ENCODE results near the gene MAP6.

DNA sequence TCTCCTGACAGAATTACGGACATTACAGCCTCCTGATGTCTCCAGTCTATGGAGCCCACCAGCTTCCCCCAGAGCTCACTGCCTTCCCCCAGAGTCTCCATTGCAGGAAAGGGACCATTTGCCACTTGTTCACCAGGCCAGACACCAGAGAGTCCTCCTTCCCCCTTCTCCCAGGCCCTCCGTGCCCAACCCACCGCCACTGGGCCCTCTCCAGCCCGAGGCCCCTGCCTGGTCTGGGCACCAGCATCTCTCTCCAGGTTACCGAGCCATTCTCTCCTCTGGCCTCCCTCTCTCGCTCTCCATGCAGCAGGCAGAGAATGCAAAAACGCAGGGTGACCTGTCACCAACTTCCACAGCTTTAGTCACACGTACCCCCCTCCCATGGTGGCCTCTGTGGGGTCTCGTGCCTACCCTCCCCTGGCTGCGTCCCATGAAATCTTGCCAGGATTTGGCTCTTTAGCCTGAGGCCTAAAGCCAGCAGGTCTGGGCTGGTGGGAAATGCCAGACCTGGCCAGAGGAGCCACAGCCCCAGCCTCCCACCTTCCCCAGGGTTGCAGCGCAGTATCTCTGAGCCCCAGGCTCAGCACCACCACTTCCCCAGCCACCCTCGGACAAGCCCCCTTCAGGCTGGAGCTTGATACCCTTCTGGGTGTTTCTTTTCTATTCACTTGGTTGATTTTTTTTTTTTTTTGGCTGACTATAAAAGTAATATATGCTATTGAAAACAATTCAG lies 113.6 kb downstream of the MAP6 start:
- TF ChIP-seq GATAD2B (IDR thresholded peaks at IDR 0.05; ENCODE audit: borderline replicate concordance) (no peak), CBFB (CRISPR knock-in tag; IDR thresholded peaks at IDR 0.05) (no peak), ZFX (CRISPR knock-in tag; IDR thresholded peaks at IDR 0.05) (no peak), HDAC6 (IDR thresholded peaks at IDR 0.05; ENCODE audit: low read depth, low read length) (no peak), ESRRA (IDR thresholded peaks at IDR 0.05; ENCODE audit: borderline replicate concordance, low read depth) (no peak), CTCF (IDR thresholded peaks at IDR 0.05 in 2 of 3, conservative IDR thresholded peaks at IDR 0.05 in 1 of 3; ENCODE audit: insufficient read depth in 2 of 3, low read depth in 1 of 3, low read length in 3 of 3) (no peak), EZH2 (IDR thresholded peaks at IDR 0.05; ENCODE audit: borderline replicate concordance, low read depth, low read length) (no peak), GTF2A2 (tag; IDR thresholded peaks at IDR 0.05) (no peak), EWSR1 (IDR thresholded peaks at IDR 0.05; ENCODE audit: borderline replicate concordance, low read depth, partially characterized antibody) (no peak), BRCA1 (IDR thresholded peaks at IDR 0.05) (no peak), BRCA1 (CRISPR knock-in tag; IDR thresholded peaks at IDR 0.05) (no peak)
- TF ChIP-seq, protein P1, sequence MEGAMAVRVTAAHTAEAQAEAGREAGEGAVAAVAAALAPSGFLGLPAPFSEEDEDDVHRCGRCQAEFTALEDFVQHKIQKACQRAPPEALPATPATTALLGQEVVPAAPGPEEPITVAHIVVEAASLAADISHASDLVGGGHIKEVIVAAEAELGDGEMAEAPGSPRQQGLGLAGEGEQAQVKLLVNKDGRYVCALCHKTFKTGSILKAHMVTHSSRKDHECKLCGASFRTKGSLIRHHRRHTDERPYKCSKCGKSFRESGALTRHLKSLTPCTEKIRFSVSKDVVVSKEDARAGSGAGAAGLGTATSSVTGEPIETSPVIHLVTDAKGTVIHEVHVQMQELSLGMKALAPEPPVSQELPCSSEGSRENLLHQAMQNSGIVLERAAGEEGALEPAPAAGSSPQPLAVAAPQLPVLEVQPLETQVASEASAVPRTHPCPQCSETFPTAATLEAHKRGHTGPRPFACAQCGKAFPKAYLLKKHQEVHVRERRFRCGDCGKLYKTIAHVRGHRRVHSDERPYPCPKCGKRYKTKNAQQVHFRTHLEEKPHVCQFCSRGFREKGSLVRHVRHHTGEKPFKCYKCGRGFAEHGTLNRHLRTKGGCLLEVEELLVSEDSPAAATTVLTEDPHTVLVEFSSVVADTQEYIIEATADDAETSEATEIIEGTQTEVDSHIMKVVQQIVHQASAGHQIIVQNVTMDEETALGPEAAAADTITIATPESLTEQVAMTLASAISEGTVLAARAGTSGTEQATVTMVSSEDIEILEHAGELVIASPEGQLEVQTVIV (CRISPR knock-in tag; IDR thresholded peaks at IDR 0.05; ENCODE audit: borderline replicate concordance), result no peak
- TF ChIP-seq, protein P2, sequence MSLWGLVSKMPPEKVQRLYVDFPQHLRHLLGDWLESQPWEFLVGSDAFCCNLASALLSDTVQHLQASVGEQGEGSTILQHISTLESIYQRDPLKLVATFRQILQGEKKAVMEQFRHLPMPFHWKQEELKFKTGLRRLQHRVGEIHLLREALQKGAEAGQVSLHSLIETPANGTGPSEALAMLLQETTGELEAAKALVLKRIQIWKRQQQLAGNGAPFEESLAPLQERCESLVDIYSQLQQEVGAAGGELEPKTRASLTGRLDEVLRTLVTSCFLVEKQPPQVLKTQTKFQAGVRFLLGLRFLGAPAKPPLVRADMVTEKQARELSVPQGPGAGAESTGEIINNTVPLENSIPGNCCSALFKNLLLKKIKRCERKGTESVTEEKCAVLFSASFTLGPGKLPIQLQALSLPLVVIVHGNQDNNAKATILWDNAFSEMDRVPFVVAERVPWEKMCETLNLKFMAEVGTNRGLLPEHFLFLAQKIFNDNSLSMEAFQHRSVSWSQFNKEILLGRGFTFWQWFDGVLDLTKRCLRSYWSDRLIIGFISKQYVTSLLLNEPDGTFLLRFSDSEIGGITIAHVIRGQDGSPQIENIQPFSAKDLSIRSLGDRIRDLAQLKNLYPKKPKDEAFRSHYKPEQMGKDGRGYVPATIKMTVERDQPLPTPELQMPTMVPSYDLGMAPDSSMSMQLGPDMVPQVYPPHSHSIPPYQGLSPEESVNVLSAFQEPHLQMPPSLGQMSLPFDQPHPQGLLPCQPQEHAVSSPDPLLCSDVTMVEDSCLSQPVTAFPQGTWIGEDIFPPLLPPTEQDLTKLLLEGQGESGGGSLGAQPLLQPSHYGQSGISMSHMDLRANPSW (CRISPR knock-in tag; IDR thresholded peaks at IDR 0.05), result no peak

All from K562 (cell line).